ENCODE data around the gene SOBP.

The SOBP gene

DNA sequence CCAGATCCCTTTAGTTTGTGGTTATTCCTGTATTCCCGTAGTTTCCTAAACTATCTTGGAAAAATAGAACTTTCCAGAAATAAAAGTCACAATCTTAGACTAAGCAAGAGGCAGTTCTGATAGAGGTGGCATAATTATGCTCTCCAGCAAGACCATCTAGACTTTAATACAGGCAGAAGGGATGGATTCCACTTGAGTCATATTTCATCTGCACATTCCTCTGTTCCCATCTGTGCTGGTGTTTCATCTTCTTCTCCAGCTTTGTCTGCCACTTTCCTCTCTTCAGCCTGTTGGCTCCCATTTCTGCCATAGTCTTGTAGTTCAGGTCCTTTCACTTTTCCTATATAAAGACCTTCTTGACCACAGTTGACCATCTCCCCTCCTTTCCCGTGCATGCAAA lies 102.9 kb downstream of the SOBP start:
- H3K36me3 ChIP-seq (ENCODE audit: insufficient read depth, low read length): no peaks in the 10 kb centered on the region; the same call in 1 of the 2 replicates
- H3K79me2 ChIP-seq (ENCODE audit: insufficient read depth, low read length): no peaks in the 10 kb centered on the region
- H4K20me1 ChIP-seq (ENCODE audit: insufficient read depth, low read length): no peaks in the 10 kb centered on the region
- no peak overlapping the region for H3K27ac ChIP-seq (ENCODE audit: low read length)
- ATAC-seq (ENCODE audit: insufficient read depth, low read depth) (no peak), DNase-seq (no peak)
- no peak overlapping the region for H3K4me2 ChIP-seq (ENCODE audit: insufficient read depth, low read length)
- H3K9ac ChIP-seq (ENCODE audit: low read depth, low read length): no peak overlapping the region
- no peaks in the 10 kb centered on the region for H3K4me1 ChIP-seq (ENCODE audit: insufficient read depth, low read length)
- H2AFZ ChIP-seq (ENCODE audit: low read depth, low read length): no peak overlapping the region
- no peak for TF ChIP-seq EZH2 (IDR thresholded peaks at IDR 0.05; ENCODE audit: borderline replicate concordance, low read depth, low read length, severe bottlenecking)
- TF ChIP-seq, protein P1, sequence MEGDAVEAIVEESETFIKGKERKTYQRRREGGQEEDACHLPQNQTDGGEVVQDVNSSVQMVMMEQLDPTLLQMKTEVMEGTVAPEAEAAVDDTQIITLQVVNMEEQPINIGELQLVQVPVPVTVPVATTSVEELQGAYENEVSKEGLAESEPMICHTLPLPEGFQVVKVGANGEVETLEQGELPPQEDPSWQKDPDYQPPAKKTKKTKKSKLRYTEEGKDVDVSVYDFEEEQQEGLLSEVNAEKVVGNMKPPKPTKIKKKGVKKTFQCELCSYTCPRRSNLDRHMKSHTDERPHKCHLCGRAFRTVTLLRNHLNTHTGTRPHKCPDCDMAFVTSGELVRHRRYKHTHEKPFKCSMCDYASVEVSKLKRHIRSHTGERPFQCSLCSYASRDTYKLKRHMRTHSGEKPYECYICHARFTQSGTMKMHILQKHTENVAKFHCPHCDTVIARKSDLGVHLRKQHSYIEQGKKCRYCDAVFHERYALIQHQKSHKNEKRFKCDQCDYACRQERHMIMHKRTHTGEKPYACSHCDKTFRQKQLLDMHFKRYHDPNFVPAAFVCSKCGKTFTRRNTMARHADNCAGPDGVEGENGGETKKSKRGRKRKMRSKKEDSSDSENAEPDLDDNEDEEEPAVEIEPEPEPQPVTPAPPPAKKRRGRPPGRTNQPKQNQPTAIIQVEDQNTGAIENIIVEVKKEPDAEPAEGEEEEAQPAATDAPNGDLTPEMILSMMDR (IDR thresholded peaks at IDR 0.05; ENCODE audit: borderline replicate concordance, extremely low read depth, low read length, poor library complexity, severe bottlenecking): no peak
- no peaks in the 10 kb centered on the region for H3K9me3 ChIP-seq (ENCODE audit: insufficient read depth, low read length, severe bottlenecking)
- no peak overlapping the region for H3K4me3 ChIP-seq (ENCODE audit: low read depth in 1 of 2, low read length in 2 of 2)
- no peaks in the 10 kb centered on the region for H3K27me3 ChIP-seq (ENCODE audit: insufficient read depth, low read length, poor library complexity)

DNA sequence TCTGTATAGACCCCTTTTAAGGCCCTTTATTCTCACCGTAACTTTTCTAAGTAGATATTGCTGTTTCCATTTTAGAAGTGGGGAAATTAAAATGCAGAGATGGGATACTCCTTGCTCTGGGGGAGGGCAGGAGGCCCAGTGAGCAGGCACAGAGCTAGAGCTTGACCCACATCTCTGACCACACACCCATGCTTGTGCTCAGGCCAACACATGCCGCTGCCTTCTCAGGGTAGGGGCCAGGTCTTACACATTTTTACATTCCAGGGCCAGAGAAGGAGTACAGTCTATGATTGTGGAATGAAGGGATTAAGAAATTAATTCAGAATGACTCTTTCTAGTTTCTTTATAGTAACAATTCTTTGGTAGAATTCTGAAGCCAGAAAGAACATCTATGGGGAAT lies 104.8 kb downstream of the SOBP start:
- no peak overlapping the region for H2AFZ ChIP-seq (ENCODE audit: low read depth, low read length)
- no peak for ATAC-seq (ENCODE audit: insufficient read depth, low read depth)
- no peaks in the 10 kb centered on the region; the same call in 1 of the 2 replicates for H3K36me3 ChIP-seq (ENCODE audit: insufficient read depth, low read length)
- DNase-seq: no peak
- H3K4me1 ChIP-seq (ENCODE audit: insufficient read depth, low read length): no peaks in the 10 kb centered on the region
- no peak overlapping the region for H3K9ac ChIP-seq (ENCODE audit: low read depth, low read length)
- H3K4me3 ChIP-seq (ENCODE audit: low read depth in 1 of 2, low read length in 2 of 2): no peak overlapping the region
- TF ChIP-seq EZH2 (IDR thresholded peaks at IDR 0.05; ENCODE audit: borderline replicate concordance, low read depth, low read length, severe bottlenecking): no peak
- TF ChIP-seq, protein P1 (IDR thresholded peaks at IDR 0.05; ENCODE audit: borderline replicate concordance, extremely low read depth, low read length, poor library complexity, severe bottlenecking): no peak
- no peak overlapping the region for H3K27ac ChIP-seq (ENCODE audit: low read length)
- H3K4me2 ChIP-seq (ENCODE audit: insufficient read depth, low read length): no peak overlapping the region
- no peaks in the 10 kb centered on the region for H4K20me1 ChIP-seq (ENCODE audit: insufficient read depth, low read length)
- H3K79me2 ChIP-seq (ENCODE audit: insufficient read depth, low read length): no peaks in the 10 kb centered on the region
- no peaks in the 10 kb centered on the region for H3K27me3 ChIP-seq (ENCODE audit: insufficient read depth, low read length, poor library complexity)
- no peaks in the 10 kb centered on the region for H3K9me3 ChIP-seq (ENCODE audit: insufficient read depth, low read length, severe bottlenecking)

DNA sequence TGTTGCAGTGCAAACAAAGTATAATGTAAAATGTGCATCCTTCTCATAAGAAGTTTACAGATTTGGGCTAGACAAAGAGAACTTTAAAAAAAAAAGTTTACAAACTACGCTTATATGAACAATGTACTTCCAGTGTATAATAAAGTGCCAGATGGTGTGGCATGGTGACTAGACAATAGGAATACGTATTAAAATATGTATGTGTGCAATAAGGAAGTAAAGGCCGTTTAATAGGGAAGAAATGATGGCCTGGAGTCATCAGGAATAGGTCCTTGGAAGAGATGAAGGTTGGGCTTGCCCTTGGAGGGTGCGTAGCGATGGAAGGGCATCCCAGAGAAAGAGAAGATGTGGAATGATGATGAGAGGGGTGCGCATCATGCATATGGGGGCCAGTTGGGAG lies 108.2 kb downstream of the SOBP start:
- Histone ChIP-seq H2AFZ (ENCODE audit: low read depth, low read length) (no peak overlapping the region), H3K4me1 (ENCODE audit: insufficient read depth, low read length) (no peaks in the 10 kb centered on the region), H3K79me2 (ENCODE audit: insufficient read depth, low read length) (no peaks in the 10 kb centered on the region), H3K36me3 (ENCODE audit: insufficient read depth, low read length) (no peaks in the 10 kb centered on the region), H3K4me3 (ENCODE audit: low read depth in 1 of 2, low read length in 2 of 2) (no peak overlapping the region), H4K20me1 (ENCODE audit: insufficient read depth, low read length) (no peaks in the 10 kb centered on the region), H3K27ac (ENCODE audit: low read length) (no peak overlapping the region), H3K9me3 (ENCODE audit: insufficient read depth, low read length, severe bottlenecking) (no peaks in the 10 kb centered on the region), H3K9ac (ENCODE audit: low read depth, low read length) (no peak overlapping the region), H3K4me2 (ENCODE audit: insufficient read depth, low read length) (no peak overlapping the region), H3K27me3 (ENCODE audit: insufficient read depth, low read length, poor library complexity) (no peaks in the 10 kb centered on the region)
- no peak for DNase-seq
- no peak for ATAC-seq (ENCODE audit: insufficient read depth, low read depth)
- TF ChIP-seq, protein P1 (IDR thresholded peaks at IDR 0.05; ENCODE audit: borderline replicate concordance, extremely low read depth, low read length, poor library complexity, severe bottlenecking): no peak
- no peak for TF ChIP-seq EZH2 (IDR thresholded peaks at IDR 0.05; ENCODE audit: borderline replicate concordance, low read depth, low read length, severe bottlenecking)

DNA sequence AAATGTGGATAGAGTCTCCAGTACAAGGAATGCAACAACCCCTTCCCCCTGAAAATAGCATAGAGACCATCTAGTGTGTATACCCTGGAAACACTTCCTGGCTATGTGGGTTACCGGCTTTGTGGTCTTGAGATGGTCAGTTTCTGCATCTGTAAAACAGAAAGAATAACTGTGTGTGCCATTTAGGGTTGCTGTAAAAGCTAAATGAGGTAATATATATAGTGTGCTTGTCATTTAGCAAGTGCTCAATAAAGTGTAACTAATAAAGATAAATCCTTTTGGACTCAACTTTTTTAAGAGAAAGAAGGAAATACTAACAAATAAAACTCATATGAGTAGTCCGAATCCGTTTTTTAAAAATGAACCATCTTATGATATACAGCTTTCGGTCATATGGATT lies 109.1 kb downstream of the SOBP start:
- TF ChIP-seq, protein P1 (IDR thresholded peaks at IDR 0.05; ENCODE audit: borderline replicate concordance, extremely low read depth, low read length, poor library complexity, severe bottlenecking): no peak
- TF ChIP-seq EZH2 (IDR thresholded peaks at IDR 0.05; ENCODE audit: borderline replicate concordance, low read depth, low read length, severe bottlenecking): no peak

More for the DNA sequence above, 109.1 kb downstream of the SOBP start:
- DNase-seq: no peak
- no peak for ATAC-seq (ENCODE audit: insufficient read depth, low read depth)
- no peaks in the 10 kb centered on the region for H3K36me3 ChIP-seq (ENCODE audit: insufficient read depth, low read length)
- no peak overlapping the region for H3K4me2 ChIP-seq (ENCODE audit: insufficient read depth, low read length)
- no peaks in the 10 kb centered on the region for H4K20me1 ChIP-seq (ENCODE audit: insufficient read depth, low read length)
- H2AFZ ChIP-seq (ENCODE audit: low read depth, low read length): no peak overlapping the region
- no peak overlapping the region for H3K9ac ChIP-seq (ENCODE audit: low read depth, low read length)
- no peak overlapping the region for H3K4me3 ChIP-seq (ENCODE audit: low read depth in 1 of 2, low read length in 2 of 2)
- no peaks in the 10 kb centered on the region for H3K27me3 ChIP-seq (ENCODE audit: insufficient read depth, low read length, poor library complexity)
- H3K27ac ChIP-seq (ENCODE audit: low read length): no peak overlapping the region
- H3K9me3 ChIP-seq (ENCODE audit: insufficient read depth, low read length, severe bottlenecking): no peaks in the 10 kb centered on the region
- no peaks in the 10 kb centered on the region for H3K4me1 ChIP-seq (ENCODE audit: insufficient read depth, low read length)
- H3K79me2 ChIP-seq (ENCODE audit: insufficient read depth, low read length): no peaks in the 10 kb centered on the region
